ENCODE measurements around the gene MVB12B. TPM values are rescaled to one million over a fixed set of nuclear protein-coding genes. Genes with fewer than 3 reads are reported as not detected.
"Not testable (repeated sequence)": the region's sequence is repeated elsewhere in the genome, so short reads cannot be mapped to it uniquely, and the experiment has no call there.

MVB12B gene
- total RNA-seq, 1 donor from 2014 or later = 12.8 TPM

DNA sequence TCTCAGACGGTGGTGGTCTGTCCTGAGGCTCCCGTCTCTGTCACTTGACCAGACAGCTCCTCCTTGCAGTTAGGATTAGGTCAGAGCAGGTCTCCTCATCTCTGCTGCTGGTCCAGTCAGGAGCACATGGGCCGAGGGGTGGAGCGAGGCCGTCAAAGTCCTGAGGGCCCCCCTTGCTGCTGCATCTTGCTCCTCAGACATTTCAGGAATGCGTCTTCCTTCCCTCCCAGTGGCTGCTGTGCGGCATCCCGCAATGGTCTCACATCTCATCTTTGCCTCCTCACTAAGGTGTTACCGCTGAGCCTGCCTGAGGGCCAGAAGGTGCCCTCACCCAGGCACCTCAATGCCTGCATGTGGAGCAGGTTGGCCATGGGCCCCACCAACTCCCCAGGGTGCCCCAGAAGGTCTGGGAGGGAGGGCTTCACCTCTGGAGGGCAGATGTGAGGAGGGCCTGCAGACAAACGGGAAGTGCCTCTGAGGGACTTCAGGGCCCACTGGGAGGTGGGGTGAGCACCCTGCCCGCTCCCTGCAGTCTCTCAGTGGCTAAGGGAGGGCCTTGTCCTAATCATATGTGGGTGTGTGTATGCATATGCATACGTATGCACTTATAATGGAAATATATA is 149.4 kb downstream of the MVB12B start:
- no peak for FAIRE-seq

DNA sequence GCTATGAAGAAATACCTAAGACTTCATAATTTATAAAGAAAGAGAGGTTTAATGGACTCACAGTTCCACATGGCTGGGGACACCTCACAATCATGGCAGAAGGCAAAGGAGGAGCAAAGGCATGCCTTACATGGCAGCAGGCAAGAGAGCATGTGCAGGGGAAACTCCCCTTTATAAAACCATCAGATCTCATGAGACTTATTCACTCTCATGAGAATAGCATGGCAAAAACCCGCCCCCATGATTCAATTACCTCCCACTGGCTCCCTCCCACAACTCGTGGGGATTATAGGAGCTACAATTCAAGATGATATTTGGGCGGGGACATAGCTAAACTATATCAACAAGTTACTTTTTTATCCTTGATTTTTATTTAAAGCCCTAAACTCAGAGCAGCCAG is 150.8 kb downstream of the MVB12B start:
- FAIRE-seq; H3K27me3 ChIP-seq (ENCODE audit: insufficient read depth, low read length); H3K4me2 ChIP-seq (ENCODE audit: low read length); H3K36me3 ChIP-seq (ENCODE audit: insufficient read depth, low read length); H4K20me1 ChIP-seq (ENCODE audit: insufficient read depth, low read length); H3K4me3 Mint-ChIP-seq (ENCODE audit: unreplicated experiment); H3K79me2 ChIP-seq (ENCODE audit: insufficient read depth, low read length); H3K27ac ChIP-seq (ENCODE audit: low read depth, low read length); H3K9me3 ChIP-seq (ENCODE audit: insufficient read depth, low read depth, low read length); H2AFZ ChIP-seq (ENCODE audit: low read depth, low read length); DNase-seq (ENCODE audit: low read depth); H3K4me3 ChIP-seq (ENCODE audit: insufficient read depth, low read depth, low read length); H3K9me3 Mint-ChIP-seq (ENCODE audit: unreplicated experiment); H3K36me3 Mint-ChIP-seq (ENCODE audit: low read depth, unreplicated experiment); H3K9ac ChIP-seq (ENCODE audit: low read length); H3K27ac Mint-ChIP-seq (ENCODE audit: unreplicated experiment): not testable (repeated sequence)
- Mint-ChIP-seq H3K27me3 (ENCODE audit: low read depth, unreplicated experiment) (peaks cover 23% of the 10 kb centered on the region), H3K4me1 (ENCODE audit: low read depth, unreplicated experiment) (peaks cover 18% of the 10 kb centered on the region)
- peaks cover 32% of the 10 kb centered on the region for H3K4me1 ChIP-seq (ENCODE audit: insufficient read depth, low read length)

More for the DNA sequence above, 149.4 kb downstream of the MVB12B start:
- Histone ChIP-seq H3K27me3 (ENCODE audit: insufficient read depth, low read length) (no peaks in the 10 kb centered on the region), H4K20me1 (ENCODE audit: insufficient read depth, low read length) (no peaks in the 10 kb centered on the region), H3K9me3 (ENCODE audit: insufficient read depth, low read depth, low read length) (no peaks in the 10 kb centered on the region), H3K27ac (ENCODE audit: low read depth, low read length) (peak overlapping the region; percentile 99), H3K36me3 (ENCODE audit: insufficient read depth, low read length) (no peaks in the 10 kb centered on the region), H3K4me3 (ENCODE audit: insufficient read depth, low read depth, low read length) (no peak overlapping the region), H3K9ac (ENCODE audit: low read length) (no peak overlapping the region), H3K4me2 (ENCODE audit: low read length) (no peak overlapping the region), H3K79me2 (ENCODE audit: insufficient read depth, low read length) (no peaks in the 10 kb centered on the region), H2AFZ (ENCODE audit: low read depth, low read length) (no peak overlapping the region), H3K4me1 (ENCODE audit: insufficient read depth, low read length) (peaks cover 36% of the 10 kb centered on the region)
- Mint-ChIP-seq H3K4me1 (ENCODE audit: low read depth, unreplicated experiment) (peaks cover 23% of the 10 kb centered on the region), H3K36me3 (ENCODE audit: low read depth, unreplicated experiment) (peaks cover 5% of the 10 kb centered on the region), H3K27me3 (ENCODE audit: low read depth, unreplicated experiment) (peaks cover 14% of the 10 kb centered on the region), H3K4me3 (ENCODE audit: unreplicated experiment) (no peak overlapping the region), H3K27ac (ENCODE audit: unreplicated experiment) (no peak overlapping the region), H3K9me3 (ENCODE audit: unreplicated experiment) (no peaks in the 10 kb centered on the region)
- DNase-seq (ENCODE audit: low read depth) = no peak
- TF ChIP-seq, protein P1, sequence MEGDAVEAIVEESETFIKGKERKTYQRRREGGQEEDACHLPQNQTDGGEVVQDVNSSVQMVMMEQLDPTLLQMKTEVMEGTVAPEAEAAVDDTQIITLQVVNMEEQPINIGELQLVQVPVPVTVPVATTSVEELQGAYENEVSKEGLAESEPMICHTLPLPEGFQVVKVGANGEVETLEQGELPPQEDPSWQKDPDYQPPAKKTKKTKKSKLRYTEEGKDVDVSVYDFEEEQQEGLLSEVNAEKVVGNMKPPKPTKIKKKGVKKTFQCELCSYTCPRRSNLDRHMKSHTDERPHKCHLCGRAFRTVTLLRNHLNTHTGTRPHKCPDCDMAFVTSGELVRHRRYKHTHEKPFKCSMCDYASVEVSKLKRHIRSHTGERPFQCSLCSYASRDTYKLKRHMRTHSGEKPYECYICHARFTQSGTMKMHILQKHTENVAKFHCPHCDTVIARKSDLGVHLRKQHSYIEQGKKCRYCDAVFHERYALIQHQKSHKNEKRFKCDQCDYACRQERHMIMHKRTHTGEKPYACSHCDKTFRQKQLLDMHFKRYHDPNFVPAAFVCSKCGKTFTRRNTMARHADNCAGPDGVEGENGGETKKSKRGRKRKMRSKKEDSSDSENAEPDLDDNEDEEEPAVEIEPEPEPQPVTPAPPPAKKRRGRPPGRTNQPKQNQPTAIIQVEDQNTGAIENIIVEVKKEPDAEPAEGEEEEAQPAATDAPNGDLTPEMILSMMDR (IDR thresholded peaks at IDR 0.05; ENCODE audit: insufficient read depth, low read depth, low read length) = no peak
- TF ChIP-seq EZH2 (IDR thresholded peaks at IDR 0.05; ENCODE audit: insufficient read depth, low read length) = no peak

DNA sequence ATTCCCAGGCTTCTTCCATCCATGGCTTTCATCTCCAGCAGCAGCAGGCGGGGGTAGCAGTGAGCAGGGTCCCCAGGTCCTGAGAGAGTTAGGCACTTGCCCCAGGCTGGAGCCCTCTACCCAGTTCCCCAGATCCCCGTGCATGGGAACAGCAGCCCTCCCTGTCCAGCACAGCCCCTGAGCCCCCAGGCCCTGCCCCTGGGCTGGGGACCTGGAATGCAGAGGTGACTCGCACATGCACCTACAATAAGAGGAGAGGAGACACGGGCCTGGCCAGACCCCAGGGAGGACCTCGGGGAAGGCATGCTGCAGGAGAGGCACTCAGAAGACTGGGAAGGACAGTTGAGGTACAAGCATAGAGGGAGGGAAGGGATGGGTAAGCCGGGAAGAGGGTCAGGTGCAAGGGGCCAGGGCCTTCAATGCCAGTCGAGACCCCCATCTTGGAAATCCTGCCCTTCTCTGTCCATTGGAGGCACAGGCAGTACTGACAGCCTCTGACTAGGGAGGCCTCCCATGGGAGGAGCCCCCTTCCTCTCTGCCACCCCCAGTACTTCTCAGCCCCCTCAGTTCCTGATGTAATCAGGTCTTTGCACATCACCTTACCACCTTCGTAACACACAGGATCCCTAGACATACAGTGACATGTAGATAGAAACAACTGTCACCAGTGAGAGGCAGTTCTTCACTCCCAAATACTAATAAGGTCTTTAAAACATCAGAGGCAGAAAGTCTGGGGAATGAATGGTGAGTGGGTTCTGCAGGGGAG is 151.8 kb downstream of the MVB12B start:
- FAIRE-seq (no peak), DNase-seq (ENCODE audit: low read depth) (no peak)
- no peaks in the 10 kb centered on the region for H3K27me3 ChIP-seq (ENCODE audit: insufficient read depth, low read length)
- H3K9ac ChIP-seq (ENCODE audit: low read length) = no peak overlapping the region
- H3K9me3 ChIP-seq (ENCODE audit: insufficient read depth, low read depth, low read length) = no peaks in the 10 kb centered on the region
- H3K79me2 ChIP-seq (ENCODE audit: insufficient read depth, low read length) = no peaks in the 10 kb centered on the region
- no peaks in the 10 kb centered on the region for H3K9me3 Mint-ChIP-seq (ENCODE audit: unreplicated experiment)
- H3K4me3 Mint-ChIP-seq (ENCODE audit: unreplicated experiment) = no peak overlapping the region
- peaks cover 17% of the 10 kb centered on the region for H3K4me1 Mint-ChIP-seq (ENCODE audit: low read depth, unreplicated experiment)
- H3K4me3 ChIP-seq (ENCODE audit: insufficient read depth, low read depth, low read length) = no peak overlapping the region
- H3K27me3 Mint-ChIP-seq (ENCODE audit: low read depth, unreplicated experiment) = peaks cover 28% of the 10 kb centered on the region
- no peak for TF ChIP-seq EZH2 (IDR thresholded peaks at IDR 0.05; ENCODE audit: insufficient read depth, low read length)
- TF ChIP-seq, protein P1 (IDR thresholded peaks at IDR 0.05; ENCODE audit: insufficient read depth, low read depth, low read length) = no peak
- H3K4me2 ChIP-seq (ENCODE audit: low read length) = no peak overlapping the region
- H4K20me1 ChIP-seq (ENCODE audit: insufficient read depth, low read length) = no peaks in the 10 kb centered on the region
- H3K27ac ChIP-seq (ENCODE audit: low read depth, low read length) = no peak overlapping the region
- H3K36me3 Mint-ChIP-seq (ENCODE audit: low read depth, unreplicated experiment) = peaks cover 7% of the 10 kb centered on the region
- no peaks in the 10 kb centered on the region for H3K36me3 ChIP-seq (ENCODE audit: insufficient read depth, low read length)
- no peak overlapping the region for H2AFZ ChIP-seq (ENCODE audit: low read depth, low read length)
- no peak overlapping the region for H3K27ac Mint-ChIP-seq (ENCODE audit: unreplicated experiment)
- H3K4me1 ChIP-seq (ENCODE audit: insufficient read depth, low read length) = peaks cover 39% of the 10 kb centered on the region

Data from astrocyte (in vitro differentiated cells and primary cell).